HG03378 (cell line): ENCODE results near the gene SERPINB6.
"Not testable (repeated sequence)": the region's sequence is repeated elsewhere in the genome, so short reads cannot be mapped to it uniquely, and the experiment has no call there.

Source experiments
- ATAC-seq: cut with Tn5 transposase; IDR thresholded peaks from one replicate; pipeline ENCODE4 v1.9.1; 2021; ENCODE audit warnings: mild to moderate bottlenecking, moderate library complexity; ENCODE audit not compliant: unreplicated experiment

SERPINB6 gene

GRCh38 chr6:2940010-2940850, 31.1 kb downstream of the SERPINB6 start:
- peak; percentile 81 for ATAC-seq

GRCh38 chr6:2939315-2940009, 31.9 kb downstream of the SERPINB6 start:
- ATAC-seq, result no peak

- no peak for ATAC-seq
These were observed 32.7 kb downstream of the SERPINB6 start for GRCh38 chr6:2938632-2939083.

- no peak for ATAC-seq
These were observed 33.2 kb downstream of the SERPINB6 start for GRCh38 chr6:2938004-2938631.

- no peak for ATAC-seq
These were observed 33.8 kb downstream of the SERPINB6 start for GRCh38 chr6:2937627-2938003.

- ATAC-seq, result no peak
These were observed 35.6 kb downstream of the SERPINB6 start for GRCh38 chr6:2935566-2936291.

GRCh38 chr6:2934057-2934456, 37.3 kb downstream of the SERPINB6 start:
- ATAC-seq, result no peak

GRCh38 chr6:2932911-2933310, 38.5 kb downstream of the SERPINB6 start:
- ATAC-seq, result not testable (repeated sequence)

- peak; percentile 73 for ATAC-seq
These were observed 39.2 kb downstream of the SERPINB6 start for GRCh38 chr6:2931970-2932748.

- ATAC-seq, result no peak
These were observed 40.3 kb downstream of the SERPINB6 start for GRCh38 chr6:2931055-2931454.

- not testable (repeated sequence) for ATAC-seq
These were observed 43.4 kb downstream of the SERPINB6 start for GRCh38 chr6:2927931-2928330.

- not testable (repeated sequence) for ATAC-seq
These were observed 45.3 kb downstream of the SERPINB6 start for GRCh38 chr6:2925842-2926747.

GRCh38 chr6:2921520-2922115, 49.7 kb downstream of the SERPINB6 start:
- ATAC-seq, result no peak

GRCh38 chr6:2920671-2921112, 50.7 kb downstream of the SERPINB6 start:
- no peak for ATAC-seq

GRCh38 chr6:2919886-2920285, 51.5 kb downstream of the SERPINB6 start:
- no peak for ATAC-seq

GRCh38 chr6:2919401-2919800, 52.0 kb downstream of the SERPINB6 start:
- no peak for ATAC-seq

- ATAC-seq, result no peak
These were observed 52.4 kb downstream of the SERPINB6 start for GRCh38 chr6:2918936-2919335.

- ATAC-seq, result no peak
These were observed 53.4 kb downstream of the SERPINB6 start for GRCh38 chr6:2917801-2918445.
